IPS DF 6.9 (cell line): ENCODE measurements around the gene TXNRD1.
"Not testable (repeated sequence)": the region's sequence is repeated elsewhere in the genome, so short reads cannot be mapped to it uniquely, and the experiment has no call there.

Source experiments
- DNase-seq: peaks from one replicate; pipeline ENCODE4 v3.0.0-alpha.2; 2013; ENCODE audit warnings: low read depth, low spot score
- H3K27ac ChIP-seq: one replicate; pipeline ENCODE4 v1.5.1; 2013; ENCODE audit warnings: low read length, control low read depth
- H3K27me3 ChIP-seq: 2 replicates; pipeline ENCODE4 v1.6.1; 2013; ENCODE audit warnings: mild to moderate bottlenecking, low read length; ENCODE audit not compliant: control insufficient read depth, insufficient read depth
- H3K36me3 ChIP-seq: 2 replicates; pipeline ENCODE4 v1.6.1; 2013; ENCODE audit warnings: low read length; ENCODE audit not compliant: control insufficient read depth, insufficient read depth
- H3K4me1 ChIP-seq: 2 replicates; pipeline ENCODE4 v1.6.1; 2013; ENCODE audit warnings: low read length; ENCODE audit not compliant: control insufficient read depth, insufficient read depth
- H3K4me3 ChIP-seq: 2 replicates; pipeline ENCODE4 v1.5.1; 2013; ENCODE audit warnings: mild to moderate bottlenecking, low read length
- H3K9me3 ChIP-seq: 2 replicates; pipeline ENCODE4 v1.6.1; 2013; ENCODE audit warnings: low read length, inconsistent platforms; ENCODE audit not compliant: control insufficient read depth, insufficient read depth
- WGBS: extraction: QIAGEN DNeasy Blood & Tissue Kit; methylation state at CpG from one replicate; pipeline ENCODE4 v1.1.7; 2013; ENCODE audit warnings: mixed read lengths, missing lambda C conversion rate; ENCODE audit not compliant: insufficient read length, insufficient coverage; 5-methylcytosine and 5-hydroxymethylcytosine counted together

TXNRD1 gene

GRCh38 chr12:104258476-104259067 is 43.0 kb downstream of the TXNRD1 start:
- WGBS = no CpG with 5 or more reads among the region's 2 CpGs
- Histone ChIP-seq H3K27ac (no peak overlapping the region), H3K4me3 (no peak overlapping the region), H3K27me3 (no peaks in the 10 kb centered on the region), H3K36me3 (no peaks in the 10 kb centered on the region), H3K4me1 (no peaks in the 10 kb centered on the region), H3K9me3 (no peaks in the 10 kb centered on the region)
- DNase-seq = no peak

DNA sequence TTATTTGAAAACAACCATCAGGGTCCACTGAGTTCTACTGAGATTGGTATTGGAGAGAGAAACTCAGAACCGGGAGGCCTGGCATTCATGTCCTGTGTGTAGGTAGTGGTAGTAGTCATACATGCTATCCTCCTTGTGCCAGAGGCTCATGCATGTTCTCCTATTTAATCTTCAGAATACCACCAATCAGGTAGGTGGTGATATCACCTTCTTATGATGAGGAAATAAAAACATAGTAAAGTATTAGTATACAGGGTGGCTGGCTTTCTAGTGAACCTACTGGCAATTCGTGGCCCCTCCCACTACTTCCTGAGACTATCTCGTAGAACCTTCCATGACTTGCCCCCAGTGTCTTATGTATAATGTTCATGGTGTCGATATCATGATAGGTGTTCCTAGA is 47.4 kb downstream of the TXNRD1 start:
- no peaks in the 10 kb centered on the region for H3K36me3 ChIP-seq
- no peak for DNase-seq
- no peaks in the 10 kb centered on the region for H3K9me3 ChIP-seq
- no CpG with 5 or more reads among the region's 4 CpGs for WGBS
- H3K4me1 ChIP-seq = peaks cover 2% of the 10 kb centered on the region; the same call in 1 of the 2 replicates
- H3K27ac ChIP-seq = no peak overlapping the region
- H3K4me3 ChIP-seq = no peak overlapping the region
- no peaks in the 10 kb centered on the region for H3K27me3 ChIP-seq

- WGBS = no CpG with 5 or more reads among the region's 1 CpG
- H3K4me3 ChIP-seq = no peak overlapping the region
- no peak for DNase-seq
- no peaks in the 10 kb centered on the region for H3K9me3 ChIP-seq
- H3K36me3 ChIP-seq = no peaks in the 10 kb centered on the region
- H3K27ac ChIP-seq = no peak overlapping the region
- peaks cover 2% of the 10 kb centered on the region; the same call in 1 of the 2 replicates for H3K4me1 ChIP-seq
- H3K27me3 ChIP-seq = no peaks in the 10 kb centered on the region
These were observed 48.2 kb downstream of the TXNRD1 start for GRCh38 chr12:104263580-104264358.

GRCh38 chr12:104265436-104265835 is 49.9 kb downstream of the TXNRD1 start:
- no CpG with 5 or more reads among the region's 24 CpGs for WGBS
- not testable (repeated sequence) for H3K4me1 ChIP-seq, H3K36me3 ChIP-seq, H3K4me3 ChIP-seq, DNase-seq, H3K9me3 ChIP-seq, H3K27ac ChIP-seq, H3K27me3 ChIP-seq

- no peak for DNase-seq
- no CpG with 5 or more reads among the region's 11 CpGs for WGBS
- no peak overlapping the region for H3K27ac ChIP-seq
- no peaks in the 10 kb centered on the region for H3K27me3 ChIP-seq
- H3K36me3 ChIP-seq = no peaks in the 10 kb centered on the region
- no peak overlapping the region for H3K4me3 ChIP-seq
- no peaks in the 10 kb centered on the region for H3K9me3 ChIP-seq
- H3K4me1 ChIP-seq = no peaks in the 10 kb centered on the region
These were observed 57.4 kb downstream of the TXNRD1 start for GRCh38 chr12:104272938-104273337.

DNA sequence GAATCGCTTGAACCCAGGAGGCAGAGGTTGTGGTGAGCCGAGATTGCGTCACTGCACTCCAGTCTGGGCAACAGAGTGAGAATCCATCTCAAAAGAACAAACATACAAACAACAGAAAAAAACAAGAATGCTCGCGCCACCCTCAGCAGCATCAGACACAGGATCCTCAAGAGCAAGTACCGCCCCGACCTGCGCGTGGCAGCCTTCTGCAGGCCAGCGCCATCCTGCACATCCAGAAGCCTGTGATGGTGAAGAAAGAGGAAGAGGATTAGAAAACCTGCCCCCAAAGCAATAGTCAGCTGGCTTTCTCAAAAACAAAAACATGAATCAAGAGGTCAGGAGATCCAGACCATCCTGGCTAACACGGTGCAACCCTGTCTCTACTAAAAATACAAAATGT is 57.9 kb downstream of the TXNRD1 start:
- Histone ChIP-seq H3K36me3 (no peaks in the 10 kb centered on the region), H3K4me3 (no peak overlapping the region), H3K9me3 (no peaks in the 10 kb centered on the region), H3K4me1 (no peaks in the 10 kb centered on the region), H3K27me3 (no peaks in the 10 kb centered on the region), H3K27ac (no peak overlapping the region)
- no peak for DNase-seq
- WGBS = no CpG with 5 or more reads among the region's 11 CpGs

DNA sequence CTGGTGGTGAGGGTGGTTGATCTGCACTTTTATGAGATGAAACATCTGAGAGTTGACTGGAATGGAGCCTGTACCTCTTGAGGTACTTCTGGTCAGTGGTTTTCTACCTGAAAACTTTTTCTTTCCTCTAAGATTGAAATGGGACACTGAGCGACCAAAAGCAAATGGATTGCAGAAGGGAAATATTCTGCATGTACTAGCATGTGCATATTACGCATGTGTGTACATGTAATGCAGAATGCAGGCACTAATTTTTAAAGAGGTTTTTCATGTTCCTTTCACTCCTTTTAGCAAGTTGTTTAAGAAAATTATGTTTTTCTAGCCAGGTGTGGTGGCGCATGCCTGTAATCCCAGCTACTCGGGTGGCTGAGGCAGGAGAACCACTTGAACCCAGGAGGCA is 59.2 kb downstream of the TXNRD1 start:
- WGBS = no CpG with 5 or more reads among the region's 4 CpGs
- Histone ChIP-seq H3K27me3 (no peaks in the 10 kb centered on the region), H3K4me1 (no peaks in the 10 kb centered on the region), H3K9me3 (no peaks in the 10 kb centered on the region), H3K36me3 (no peaks in the 10 kb centered on the region), H3K27ac (no peak overlapping the region), H3K4me3 (no peak overlapping the region)
- no peak for DNase-seq

DNA sequence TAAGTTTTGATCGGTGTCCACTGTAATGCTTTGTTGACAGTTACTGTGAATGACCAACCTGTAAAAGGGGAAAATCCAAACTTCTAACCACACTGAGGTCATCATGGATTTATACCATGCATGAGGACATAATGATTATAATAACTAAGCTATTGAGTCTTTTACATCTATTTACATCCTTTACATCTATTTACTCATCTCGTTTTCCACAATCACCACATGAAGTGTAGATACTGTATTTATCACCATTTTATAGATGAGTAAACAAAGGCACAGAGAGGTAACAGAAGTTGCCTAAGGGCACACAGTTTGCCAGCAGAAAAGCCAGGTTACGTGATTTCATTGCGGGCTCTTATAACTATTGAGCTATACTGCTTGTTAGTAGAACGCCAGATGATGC is 60.1 kb downstream of the TXNRD1 start:
- WGBS = 100% methylated on average over 1 of the region's 5 CpGs
- DNase-seq = no peak
- Histone ChIP-seq H3K27ac (no peak overlapping the region), H3K4me1 (no peaks in the 10 kb centered on the region), H3K4me3 (no peak overlapping the region), H3K27me3 (no peaks in the 10 kb centered on the region), H3K9me3 (no peaks in the 10 kb centered on the region), H3K36me3 (no peaks in the 10 kb centered on the region)

DNA sequence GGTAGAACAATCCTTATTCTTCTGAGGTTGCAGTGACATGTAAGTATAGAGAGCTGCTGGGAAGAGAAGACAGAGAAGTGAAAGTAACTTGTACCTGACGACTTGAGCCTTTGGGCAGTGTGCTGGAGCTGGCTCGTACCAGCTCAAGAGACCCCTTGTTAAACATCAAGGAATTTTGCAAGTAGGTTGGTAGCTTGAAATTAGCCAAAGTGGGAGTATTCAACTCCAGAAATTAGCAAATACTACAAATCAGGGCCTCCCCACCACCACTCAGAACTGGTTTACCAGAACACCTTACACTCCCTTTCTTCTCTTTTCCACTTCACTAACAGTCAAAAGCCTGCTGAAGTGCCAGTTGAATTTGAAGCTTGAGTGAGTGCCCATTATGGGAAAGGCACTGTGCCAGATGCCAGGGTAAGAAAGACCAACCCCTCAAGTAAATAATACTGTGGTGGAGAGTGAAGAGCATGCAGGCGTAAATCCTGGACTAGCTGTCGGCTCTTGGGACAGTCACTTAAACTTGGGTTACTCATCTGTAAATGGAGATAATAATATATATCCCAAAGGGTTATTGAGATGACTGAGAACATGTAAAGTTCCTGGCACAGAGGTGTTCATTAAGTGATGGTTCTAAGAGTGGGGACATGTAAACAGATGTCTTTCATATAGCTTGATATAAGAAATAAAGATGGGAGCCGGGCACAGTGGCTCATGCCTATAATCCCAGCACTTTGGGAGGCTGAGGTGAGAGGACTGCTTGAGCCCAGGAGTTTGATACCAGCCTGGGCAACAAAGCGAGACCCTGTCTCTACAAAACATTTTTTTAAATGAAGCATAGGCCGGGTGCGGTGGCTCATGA is 60.9 kb downstream of the TXNRD1 start:
- no peak overlapping the region for H3K4me3 ChIP-seq
- no peak overlapping the region for H3K27ac ChIP-seq
- no peaks in the 10 kb centered on the region for H3K36me3 ChIP-seq
- no peaks in the 10 kb centered on the region for H3K9me3 ChIP-seq
- DNase-seq = no peak
- no peaks in the 10 kb centered on the region for H3K27me3 ChIP-seq
- H3K4me1 ChIP-seq = no peaks in the 10 kb centered on the region
- no CpG with 5 or more reads among the region's 8 CpGs for WGBS

DNA sequence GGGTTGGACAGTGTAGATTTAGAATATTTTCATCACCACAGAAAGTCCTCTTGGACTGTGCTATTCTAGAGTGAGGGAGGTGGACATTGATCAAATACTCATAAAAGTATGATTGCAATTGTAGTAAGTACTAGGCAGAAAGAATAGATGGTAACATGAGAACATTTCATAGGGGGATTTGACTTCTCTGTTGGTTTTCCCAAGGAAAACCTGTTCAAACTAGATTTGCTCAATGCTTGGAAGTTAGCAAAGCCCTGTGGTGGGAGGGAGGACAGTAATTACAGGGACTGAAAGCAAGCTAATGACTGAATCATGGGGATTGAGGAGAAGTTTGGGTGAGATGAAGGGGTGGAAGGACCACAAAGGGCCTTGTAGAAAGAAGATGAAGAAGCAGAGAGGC is 63.6 kb downstream of the TXNRD1 start:
- H3K9me3 ChIP-seq = no peaks in the 10 kb centered on the region
- no peaks in the 10 kb centered on the region for H3K36me3 ChIP-seq
- H3K4me3 ChIP-seq = no peak overlapping the region
- no peaks in the 10 kb centered on the region for H3K27me3 ChIP-seq
- no peak for DNase-seq
- no peaks in the 10 kb centered on the region for H3K4me1 ChIP-seq
- no peak overlapping the region for H3K27ac ChIP-seq
